Nephron (organoid): Measurements from ENCODE around the gene ELMO1.

ENCODE experiments used
- H3K27ac Mint-ChIP-seq, 3 experiments: 2 replicates each; pipeline ENCODE4 v1.8.0; 2020; ENCODE audit warnings: mixed read lengths in 3 of 3, mild to moderate bottlenecking in 2 of 3, moderate library complexity in 1 of 3
- H3K27me3 Mint-ChIP-seq: 2 replicates; pipeline ENCODE4 v1.8.0; 2021; ENCODE audit warnings: low read depth, mild to moderate bottlenecking, moderate library complexity, mixed read lengths
- H3K36me3 Mint-ChIP-seq: 2 replicates; pipeline ENCODE4 v1.8.0; 2020; ENCODE audit warnings: low read depth, mixed read lengths
- H3K4me1 Mint-ChIP-seq: 2 replicates; pipeline ENCODE4 v1.8.0; 2020; ENCODE audit warnings: mixed read lengths
- H3K4me3 Mint-ChIP-seq, 3 experiments: 2 replicates each; pipeline ENCODE4 v1.8.0; 2020; ENCODE audit warnings: mild to moderate bottlenecking in 3 of 3, mixed read lengths in 3 of 3, moderate library complexity in 2 of 3
- H3K9me3 Mint-ChIP-seq: 2 replicates; pipeline ENCODE4 v1.8.0; 2020; ENCODE audit warnings: mixed read lengths
- TF ChIP-seq, protein P1 (sequence below), 3 experiments: fragments of 200-600 bp; sonication (generic); IDR thresholded peaks; one replicate each; pipeline ENCODE4 v1.5.0; 2021; ENCODE audit warnings: antibody characterized with exemption in 3 of 3; ENCODE audit not compliant: unreplicated experiment in 3 of 3

ELMO1 gene

GRCh38 chr7:37174460-37174859 lies 274.2 kb downstream of the ELMO1 start:
- Mint-ChIP-seq H3K4me1 (no peaks in the 10 kb centered on the region), H3K27ac (no peak overlapping the region), H3K4me3 (no peak overlapping the region), H3K9me3 (peaks cover 4% of the 10 kb centered on the region), H3K36me3 (peaks cover 4% of the 10 kb centered on the region), H3K27me3 (no peaks in the 10 kb centered on the region)
- TF ChIP-seq, protein P1, sequence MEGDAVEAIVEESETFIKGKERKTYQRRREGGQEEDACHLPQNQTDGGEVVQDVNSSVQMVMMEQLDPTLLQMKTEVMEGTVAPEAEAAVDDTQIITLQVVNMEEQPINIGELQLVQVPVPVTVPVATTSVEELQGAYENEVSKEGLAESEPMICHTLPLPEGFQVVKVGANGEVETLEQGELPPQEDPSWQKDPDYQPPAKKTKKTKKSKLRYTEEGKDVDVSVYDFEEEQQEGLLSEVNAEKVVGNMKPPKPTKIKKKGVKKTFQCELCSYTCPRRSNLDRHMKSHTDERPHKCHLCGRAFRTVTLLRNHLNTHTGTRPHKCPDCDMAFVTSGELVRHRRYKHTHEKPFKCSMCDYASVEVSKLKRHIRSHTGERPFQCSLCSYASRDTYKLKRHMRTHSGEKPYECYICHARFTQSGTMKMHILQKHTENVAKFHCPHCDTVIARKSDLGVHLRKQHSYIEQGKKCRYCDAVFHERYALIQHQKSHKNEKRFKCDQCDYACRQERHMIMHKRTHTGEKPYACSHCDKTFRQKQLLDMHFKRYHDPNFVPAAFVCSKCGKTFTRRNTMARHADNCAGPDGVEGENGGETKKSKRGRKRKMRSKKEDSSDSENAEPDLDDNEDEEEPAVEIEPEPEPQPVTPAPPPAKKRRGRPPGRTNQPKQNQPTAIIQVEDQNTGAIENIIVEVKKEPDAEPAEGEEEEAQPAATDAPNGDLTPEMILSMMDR (IDR thresholded peaks at IDR 0.05; ENCODE audit: unreplicated experiment in 3 of 3) = no peak

DNA sequence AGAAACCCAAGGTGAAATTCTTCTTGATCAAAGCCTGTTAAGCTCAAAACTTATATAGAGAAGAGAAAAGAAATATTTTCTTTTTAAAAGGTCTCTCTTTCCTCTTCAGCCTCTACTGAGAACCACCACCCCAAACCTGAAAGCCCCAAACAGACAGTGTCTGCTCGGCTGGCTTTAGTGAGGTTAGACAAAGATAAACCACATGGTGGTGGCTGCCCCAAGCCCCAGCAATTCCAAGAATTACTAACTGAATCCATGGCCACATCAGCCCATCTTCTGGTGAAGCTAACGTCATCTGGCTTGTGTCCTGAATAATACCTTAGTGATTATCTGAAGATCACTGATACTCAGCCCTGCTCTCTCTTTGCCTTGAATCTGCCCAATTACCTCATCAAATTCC lies 275.0 kb downstream of the ELMO1 start:
- Mint-ChIP-seq H3K9me3 (peaks cover 7% of the 10 kb centered on the region), H3K4me1 (no peaks in the 10 kb centered on the region), H3K27me3 (no peaks in the 10 kb centered on the region), H3K27ac (no peak overlapping the region), H3K4me3 (no peak overlapping the region), H3K36me3 (peaks cover 7% of the 10 kb centered on the region)
- TF ChIP-seq, protein P1 (IDR thresholded peaks at IDR 0.05; ENCODE audit: unreplicated experiment in 3 of 3) = no peak

GRCh38 chr7:37162106-37162505 lies 286.6 kb downstream of the ELMO1 start:
- Mint-ChIP-seq H3K4me3 (no peak overlapping the region), H3K9me3 (peaks cover 3% of the 10 kb centered on the region), H3K4me1 (no peaks in the 10 kb centered on the region), H3K36me3 (no peaks in the 10 kb centered on the region), H3K27ac (no peak overlapping the region), H3K27me3 (no peaks in the 10 kb centered on the region)
- TF ChIP-seq, protein P1 (IDR thresholded peaks at IDR 0.05; ENCODE audit: unreplicated experiment in 3 of 3) = no peak

DNA sequence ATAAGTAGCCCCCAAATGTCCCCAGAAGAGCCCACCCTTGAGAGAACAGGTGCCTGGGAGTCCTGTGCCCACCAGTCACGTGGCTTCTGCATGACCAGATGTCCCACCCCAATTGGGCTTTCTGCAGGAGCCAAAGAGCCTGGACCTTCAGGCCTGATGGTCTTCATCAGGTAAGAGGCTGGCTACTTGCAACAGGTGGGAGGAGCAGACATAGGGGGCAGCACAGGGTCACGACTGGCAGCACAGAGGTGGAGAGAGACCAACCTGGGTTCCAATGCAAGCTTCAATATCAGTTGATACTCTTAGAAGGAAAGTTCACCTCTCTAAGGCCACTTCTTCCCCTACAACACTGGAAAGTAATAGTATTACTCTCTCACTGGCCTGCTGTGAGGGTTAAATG lies 288.0 kb downstream of the ELMO1 start:
- H3K4me3 Mint-ChIP-seq = no peak overlapping the region
- H3K9me3 Mint-ChIP-seq = peaks cover 11% of the 10 kb centered on the region
- TF ChIP-seq, protein P1 (IDR thresholded peaks at IDR 0.05; ENCODE audit: unreplicated experiment in 3 of 3) = no peak
- no peaks in the 10 kb centered on the region for H3K27me3 Mint-ChIP-seq
- no peaks in the 10 kb centered on the region for H3K4me1 Mint-ChIP-seq
- H3K36me3 Mint-ChIP-seq = no peaks in the 10 kb centered on the region
- H3K27ac Mint-ChIP-seq = no peak overlapping the region

GRCh38 chr7:37153376-37153775 lies 295.3 kb downstream of the ELMO1 start:
- TF ChIP-seq, protein P1 (IDR thresholded peaks at IDR 0.05; ENCODE audit: unreplicated experiment in 3 of 3) = no peak
- Mint-ChIP-seq H3K9me3 (peaks cover 21% of the 10 kb centered on the region), H3K4me3 (no peak overlapping the region), H3K27me3 (no peaks in the 10 kb centered on the region), H3K36me3 (no peaks in the 10 kb centered on the region), H3K27ac (no peak overlapping the region), H3K4me1 (peaks cover 8% of the 10 kb centered on the region)

DNA sequence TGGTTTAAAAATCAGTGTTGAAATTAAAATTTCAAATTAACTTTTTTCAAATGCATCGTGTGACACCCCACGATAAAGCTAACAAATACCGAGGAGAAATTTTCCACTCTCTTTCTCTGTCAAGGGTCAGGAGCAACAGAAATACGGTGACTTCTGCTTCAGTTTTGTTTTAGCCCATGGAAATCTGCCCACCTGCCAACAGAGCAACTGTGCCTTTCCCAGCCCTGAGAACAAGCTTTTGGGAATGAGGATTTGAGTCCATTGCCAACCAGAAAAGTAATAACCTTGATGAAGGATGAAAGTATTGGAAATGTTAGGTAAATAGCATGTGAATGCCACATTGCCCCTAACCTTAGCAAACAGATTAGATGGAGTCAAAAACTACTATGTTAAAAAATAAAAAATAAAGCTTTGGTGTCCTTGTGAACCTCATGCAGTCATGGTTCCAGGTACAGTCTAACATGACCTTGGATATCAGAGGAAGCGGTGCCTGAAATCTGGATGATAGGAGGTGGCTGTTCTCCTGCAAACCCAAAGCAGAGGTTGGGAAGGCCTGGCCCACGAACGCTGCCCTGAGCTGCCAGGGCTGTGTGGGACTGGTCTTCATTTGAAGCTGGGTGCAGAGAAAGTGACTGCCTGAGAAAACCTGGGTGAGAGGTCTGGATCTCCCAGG lies 296.8 kb downstream of the ELMO1 start:
- H3K4me3 Mint-ChIP-seq = no peak overlapping the region

More for the DNA sequence above, 296.8 kb downstream of the ELMO1 start:
- Mint-ChIP-seq H3K4me1 (peaks cover 8% of the 10 kb centered on the region), H3K9me3 (peaks cover 18% of the 10 kb centered on the region), H3K27me3 (no peaks in the 10 kb centered on the region), H3K27ac (no peak overlapping the region), H3K36me3 (no peaks in the 10 kb centered on the region)
- TF ChIP-seq, protein P1 (IDR thresholded peaks at IDR 0.05; ENCODE audit: unreplicated experiment in 3 of 3) = no peak
